GM19025 (cell line): ENCODE data around the gene NAA25.

Experiments used
- ATAC-seq: cut with Tn5 transposase; IDR thresholded peaks from one replicate; pipeline ENCODE4 v1.9.1; 2021; ENCODE audit warnings: mild to moderate bottlenecking, low read depth, moderate library complexity; ENCODE audit not compliant: unreplicated experiment

Gene NAA25

GRCh38 chr12:112108202-112109079 lies at the start of gene NAA25:
TSS of gene NAA25 (minus strand) at chr12:112108783. CDS start at chr12:112108773, 10 bp downstream.
- ATAC-seq, result peak; percentile 71

GRCh38 chr12:112153893-112154219 lies 45.3 kb upstream of the NAA25 start:
- no peak for ATAC-seq

- ATAC-seq, result no peak
Observed at GRCh38 chr12:112153181-112153892, 44.8 kb upstream of the NAA25 start.

- ATAC-seq, result no peak
Observed at GRCh38 chr12:112151766-112152541, 43.4 kb upstream of the NAA25 start.

- ATAC-seq, result no peak
Observed at GRCh38 chr12:112149596-112149995, 41.0 kb upstream of the NAA25 start.

- no peak for ATAC-seq
Observed at GRCh38 chr12:112148031-112148513, 39.5 kb upstream of the NAA25 start.

GRCh38 chr12:112146123-112146522 lies 37.5 kb upstream of the NAA25 start:
- ATAC-seq, result no peak

GRCh38 chr12:112140728-112141127 lies 32.1 kb upstream of the NAA25 start:
- no peak for ATAC-seq

GRCh38 chr12:112134731-112135130 lies 26.1 kb upstream of the NAA25 start:
- no peak for ATAC-seq

GRCh38 chr12:112133418-112133817 lies 24.8 kb upstream of the NAA25 start:
- no peak for ATAC-seq

- no peak for ATAC-seq
Observed at GRCh38 chr12:112131686-112132085, 23.1 kb upstream of the NAA25 start.

- ATAC-seq, result no peak
Observed at GRCh38 chr12:112130441-112130998, 21.9 kb upstream of the NAA25 start.

- ATAC-seq, result no peak
Observed at GRCh38 chr12:112126911-112127310, 18.3 kb upstream of the NAA25 start.

- ATAC-seq, result no peak
Observed at GRCh38 chr12:112126000-112126438, 17.4 kb upstream of the NAA25 start.

GRCh38 chr12:112125250-112125999 lies 16.8 kb upstream of the NAA25 start, which contains the start of gene TRAFD1:
TSS of gene TRAFD1 (plus strand) at chr12:112125560. CDS start at chr12:112130523, 4,963 bp downstream.
- ATAC-seq, result peak; percentile 98

- ATAC-seq, result no peak
Observed at GRCh38 chr12:112124918-112125249, 16.3 kb upstream of the NAA25 start.

GRCh38 chr12:112122823-112123690 lies 14.5 kb upstream of the NAA25 start:
- no peak for ATAC-seq

- ATAC-seq, result no peak
Observed at GRCh38 chr12:112121780-112122565, 13.4 kb upstream of the NAA25 start.
